Stimulated activated CD8-positive, alpha-beta memory T cell treated with anti-CD3 and anti-CD28 coated beads, Interleukin-12 subunit alpha, Interleukin-12 subunit beta, amount 100 ng/mL, for 1 hour (primary cell): ENCODE measurements around the gene MPPED1.

ENCODE experiments used
- DNase-seq: peaks from one replicate; pipeline ENCODE4 v3.0.0-alpha.2; 2020; ENCODE audit warnings: low read depth

MPPED1 gene

DNA sequence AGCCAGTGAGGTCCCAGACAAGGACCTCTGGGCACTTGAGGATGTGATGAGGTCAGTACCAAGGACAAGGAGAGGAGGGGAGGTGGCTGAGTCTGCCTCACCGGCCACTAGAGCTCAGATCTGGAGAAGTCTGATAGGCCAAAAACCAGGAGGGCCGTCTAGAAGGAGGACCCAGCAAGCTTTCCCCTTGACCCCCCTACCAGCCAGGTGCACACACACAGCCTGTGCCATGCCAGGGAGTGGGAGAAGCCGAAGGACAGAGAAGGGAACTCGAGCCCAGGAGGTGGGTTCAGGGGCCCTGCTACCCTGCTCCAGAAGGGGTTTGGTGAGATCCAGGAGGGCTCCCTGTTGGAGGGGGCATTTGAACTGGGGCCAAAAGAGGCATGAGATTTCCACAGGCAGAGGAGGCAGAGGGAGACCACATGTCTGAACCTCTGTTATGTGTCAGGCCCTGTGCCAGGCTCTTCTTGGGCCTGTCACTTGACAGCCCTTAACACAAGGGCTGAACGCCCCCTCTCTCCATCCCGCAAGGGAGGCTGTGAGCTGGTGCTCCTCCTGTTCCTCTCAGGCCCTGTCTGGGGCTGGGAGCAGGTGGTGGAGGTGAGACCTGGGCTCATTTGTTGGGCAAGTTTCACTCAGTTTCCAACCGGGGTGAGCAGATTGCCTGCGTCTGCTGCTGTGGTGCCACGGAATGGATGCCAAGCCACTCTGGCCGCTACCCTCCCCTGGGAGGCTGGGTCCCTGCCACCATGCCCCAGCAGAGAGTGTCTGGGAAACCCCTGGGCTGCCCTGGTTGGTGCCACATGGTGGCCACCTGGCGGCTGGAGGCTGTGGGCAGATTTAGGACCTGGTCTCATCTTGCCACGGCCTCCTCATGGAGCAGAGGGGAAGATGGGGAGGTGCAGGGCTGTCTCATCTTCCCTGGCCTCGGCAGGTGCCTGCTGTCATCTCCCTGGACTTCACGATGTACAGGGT is 65.2 kb downstream of the MPPED1 start:
- no peak for DNase-seq

DNA sequence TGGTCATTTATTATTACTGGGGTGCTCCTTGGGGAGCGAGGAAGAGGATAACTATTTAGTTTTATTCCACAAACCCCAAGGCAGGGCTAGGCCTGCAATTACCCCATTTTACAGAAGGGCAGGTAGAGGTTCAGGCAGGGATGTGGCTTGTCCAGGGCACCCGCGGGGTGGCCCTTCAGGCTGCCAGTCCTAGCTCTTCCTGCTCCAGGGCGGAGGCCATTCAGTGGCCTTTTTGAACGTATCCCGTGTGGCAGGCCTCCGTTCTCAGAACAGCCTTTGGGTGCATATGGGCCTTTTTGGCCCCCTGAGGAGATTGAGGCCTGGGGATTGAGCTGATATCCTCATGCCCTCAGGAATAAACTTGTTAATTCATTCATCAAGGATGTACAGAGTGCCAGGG is 66.2 kb downstream of the MPPED1 start:
- no peak for DNase-seq

DNA sequence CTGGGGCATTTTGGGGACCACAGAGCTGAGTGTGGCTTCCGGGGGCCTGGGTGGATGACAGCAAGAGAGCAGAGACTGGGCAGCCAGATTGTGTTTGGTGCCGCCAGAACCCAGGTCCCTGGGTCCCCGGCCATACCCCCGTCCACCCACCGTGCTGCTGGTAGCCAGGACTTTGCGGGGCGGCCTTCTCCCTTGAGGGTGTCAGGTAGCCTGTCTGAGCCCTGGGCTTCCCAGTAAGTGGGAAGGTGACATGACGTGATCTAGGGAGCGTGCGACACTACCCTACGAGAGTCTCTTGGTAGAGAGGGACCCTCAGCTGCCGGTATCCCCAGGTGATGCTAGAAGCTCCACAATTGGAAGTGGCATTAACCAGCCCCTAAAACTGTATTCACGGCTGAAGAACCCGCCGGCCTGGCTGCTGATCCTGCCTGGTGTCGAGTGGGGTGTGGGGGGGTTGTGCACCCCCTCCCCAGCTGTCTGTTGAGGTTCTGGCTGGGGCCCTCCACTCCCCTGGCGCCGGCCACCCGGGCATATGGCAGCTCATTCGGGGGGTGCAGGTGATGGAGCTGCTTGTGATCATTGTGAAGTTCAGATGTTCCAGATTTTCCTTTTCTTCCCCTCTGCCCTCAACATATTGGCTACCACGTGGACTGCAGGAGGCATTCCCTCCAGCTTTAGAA is 66.9 kb downstream of the MPPED1 start:
- DNase-seq = no peak

DNA sequence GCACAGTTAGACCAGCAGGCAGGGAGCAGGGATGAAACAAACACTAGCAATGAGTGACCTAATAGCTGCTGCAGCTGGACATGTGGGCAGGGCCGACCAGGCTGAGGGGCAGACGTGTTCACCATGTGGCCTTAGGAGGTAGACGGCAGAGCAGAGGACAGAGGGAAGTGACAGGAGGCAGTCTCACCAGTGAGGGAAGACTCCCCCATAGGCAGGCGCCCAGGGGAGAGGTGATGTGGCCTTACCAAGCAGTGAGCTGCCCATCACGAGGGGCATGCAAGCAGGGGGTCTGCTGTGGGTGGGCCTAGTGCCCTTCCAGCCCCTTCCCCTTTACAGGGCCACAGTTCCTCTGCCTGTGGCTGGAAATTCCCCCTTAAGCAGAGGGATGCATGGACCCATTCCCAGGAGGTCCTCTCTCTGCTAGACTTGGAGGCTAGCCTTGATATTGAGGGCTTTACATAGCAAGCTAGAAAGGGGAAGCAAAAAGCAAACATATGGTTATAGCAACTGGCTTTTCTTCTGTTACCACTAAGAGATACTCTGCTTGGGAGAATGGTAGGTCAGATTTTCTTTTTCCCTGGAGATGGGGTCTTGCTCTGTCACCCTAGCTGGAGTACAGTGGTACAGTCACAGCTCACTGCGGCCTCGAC is 67.6 kb downstream of the MPPED1 start:
- DNase-seq = no peak

DNA sequence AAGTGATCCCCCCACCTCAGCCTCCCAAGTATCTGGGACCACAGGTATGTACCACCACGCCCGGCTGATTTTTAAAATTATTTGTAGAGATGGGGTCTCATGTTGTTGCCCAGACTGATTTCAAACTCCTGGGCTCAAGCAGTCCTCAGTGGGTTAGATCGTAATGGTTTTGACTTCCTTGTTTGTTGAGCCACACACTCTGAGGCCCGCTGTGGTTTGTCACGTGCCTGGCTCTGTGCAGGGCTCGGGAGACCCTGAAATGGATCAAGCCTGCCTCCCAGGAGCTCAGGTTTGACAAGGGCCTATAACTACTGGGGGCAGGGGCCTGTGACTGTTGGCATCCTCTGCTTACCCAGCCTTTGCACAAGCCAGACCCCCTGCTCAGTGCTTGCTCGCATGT is 68.1 kb downstream of the MPPED1 start:
- DNase-seq = no peak

DNA sequence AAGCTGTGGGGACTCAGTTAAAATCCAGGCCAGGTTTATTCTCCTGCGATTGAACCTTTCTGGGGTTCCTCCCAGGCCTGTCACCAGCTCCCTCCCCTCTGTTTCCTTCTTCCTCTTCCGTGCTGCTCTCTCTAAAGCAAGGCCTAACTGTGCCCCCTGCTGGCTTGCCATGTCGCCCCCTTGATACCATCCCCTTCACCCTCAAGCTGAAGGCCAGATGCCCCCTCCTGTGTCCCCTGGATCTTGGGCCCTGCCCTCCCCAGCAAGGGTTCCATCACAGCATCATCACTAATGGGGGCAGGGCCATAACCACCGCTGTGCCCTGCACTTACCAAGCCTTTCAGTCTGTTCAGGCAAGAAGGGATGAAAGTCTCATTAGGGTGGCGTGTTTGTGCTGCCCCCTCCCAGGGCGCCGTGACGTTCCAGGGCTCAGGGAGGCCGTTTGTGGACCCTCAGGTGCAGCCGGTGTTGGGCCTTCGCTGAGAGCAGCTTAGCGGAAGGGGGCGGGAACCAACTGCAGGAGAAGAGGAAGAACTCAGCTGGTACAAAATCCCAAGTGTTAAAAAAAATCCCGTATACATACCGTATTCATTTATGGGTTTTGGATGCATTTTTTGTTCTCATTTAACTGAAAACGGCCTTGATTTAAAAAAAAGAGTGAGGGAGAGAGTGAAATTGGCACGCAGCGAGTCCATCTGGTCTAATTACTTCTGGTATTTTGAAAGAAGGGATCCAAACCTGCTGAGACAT is 69.9 kb downstream of the MPPED1 start:
- no peak for DNase-seq

DNA sequence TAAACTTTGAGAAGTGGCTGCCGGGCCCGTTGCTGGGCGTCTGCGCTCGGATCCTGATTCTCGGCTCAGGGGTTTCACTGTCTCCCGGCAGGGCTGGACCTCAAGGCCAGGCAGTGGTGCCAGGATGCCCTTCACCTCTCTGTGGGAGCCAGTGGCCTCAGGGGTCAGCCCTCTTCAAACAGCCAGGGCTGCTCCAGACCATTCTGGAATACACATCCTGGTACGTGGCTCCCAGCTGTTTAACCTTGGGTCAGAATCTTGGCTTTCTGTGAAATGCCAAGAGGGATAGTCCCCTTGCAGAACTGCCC is 70.5 kb downstream of the MPPED1 start:
- no peak for DNase-seq

DNA sequence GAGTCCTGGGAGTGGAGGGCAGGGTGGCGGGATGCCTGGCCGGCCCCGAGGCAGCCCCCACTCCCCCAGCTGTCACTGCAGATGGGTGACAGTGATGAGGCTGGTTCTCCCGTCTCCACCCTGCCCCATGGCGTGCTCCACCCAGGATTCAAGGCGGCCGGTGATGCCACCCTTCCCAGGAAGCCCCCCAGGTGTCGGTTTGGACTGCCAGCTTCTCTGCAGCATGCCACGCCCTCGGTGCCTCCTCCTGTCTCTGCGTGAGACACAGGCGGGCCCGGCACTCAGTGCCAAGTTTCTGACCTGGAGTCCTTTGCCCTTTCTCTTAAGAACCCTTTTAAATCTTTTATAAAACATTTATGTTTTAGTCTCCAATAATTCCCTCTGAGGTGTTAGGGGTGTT is 71.5 kb downstream of the MPPED1 start:
- DNase-seq = no peak

DNA sequence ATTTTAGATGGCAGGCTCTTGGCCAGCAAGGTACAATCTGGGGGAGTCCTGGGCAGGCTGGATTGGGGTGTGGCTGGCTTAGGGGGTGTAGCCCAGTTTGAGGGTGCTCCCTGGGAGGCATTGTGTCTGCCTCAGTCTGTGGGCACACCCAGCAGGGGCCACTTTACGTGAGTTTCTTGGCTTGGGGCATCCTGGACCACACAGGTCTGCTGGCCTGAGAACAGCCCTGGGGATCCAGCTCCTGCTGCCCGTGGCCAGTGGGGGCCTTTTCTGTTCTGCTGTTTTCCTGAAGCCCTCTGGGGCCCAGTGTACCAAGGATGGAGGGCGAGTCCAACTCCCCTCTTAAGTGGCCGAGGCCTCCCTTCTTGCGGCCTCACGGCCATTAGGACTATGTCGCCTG is 71.9 kb downstream of the MPPED1 start:
- DNase-seq = no peak

DNA sequence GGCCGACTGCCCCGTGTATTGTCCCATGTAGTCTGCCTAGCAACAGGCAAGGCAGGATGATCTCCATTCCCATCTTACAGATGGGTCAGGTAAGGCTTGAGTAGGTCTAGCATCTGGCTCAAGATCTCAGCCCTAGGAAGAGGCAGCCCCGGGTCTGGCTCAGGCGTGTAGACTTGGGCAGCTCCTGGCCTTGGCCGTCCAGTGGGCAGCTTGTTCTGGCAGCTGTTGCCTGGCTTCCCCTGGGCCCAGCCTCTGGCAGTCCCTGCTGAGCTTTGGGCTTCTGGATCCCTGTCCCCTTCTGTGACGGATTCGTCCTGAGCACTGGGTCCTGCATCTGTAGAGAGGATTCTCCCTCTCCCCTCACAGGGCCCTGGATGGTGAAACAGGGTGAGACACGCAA is 72.4 kb downstream of the MPPED1 start:
- no peak for DNase-seq

DNA sequence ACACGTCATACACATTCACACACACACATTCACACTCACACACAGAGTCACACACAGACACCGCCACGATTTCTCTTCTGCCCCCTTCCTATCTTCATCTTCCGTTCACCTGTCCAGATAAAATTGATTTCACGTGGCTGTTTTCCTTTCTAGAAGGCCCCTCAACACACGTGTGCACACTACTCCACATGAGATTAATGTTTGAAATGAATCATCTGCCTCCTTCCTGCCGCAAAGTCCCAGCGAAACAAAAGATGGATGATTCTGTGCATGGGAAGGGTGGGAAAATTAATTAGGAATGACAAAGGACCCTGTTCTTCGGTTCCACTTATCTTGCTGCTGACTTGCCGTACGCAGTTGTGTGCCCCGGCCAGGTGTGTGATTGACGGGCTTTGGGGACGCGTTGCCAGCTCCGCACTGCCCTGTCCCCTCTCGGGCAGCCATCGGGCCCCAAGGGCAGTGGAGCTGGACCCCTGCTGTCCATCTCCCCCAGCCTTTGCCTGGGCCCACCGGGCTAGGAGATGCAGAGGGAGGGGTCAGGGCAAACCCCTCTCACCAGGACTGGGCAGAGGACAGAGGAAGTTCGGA is 73.8 kb downstream of the MPPED1 start:
- no peak for DNase-seq

DNA sequence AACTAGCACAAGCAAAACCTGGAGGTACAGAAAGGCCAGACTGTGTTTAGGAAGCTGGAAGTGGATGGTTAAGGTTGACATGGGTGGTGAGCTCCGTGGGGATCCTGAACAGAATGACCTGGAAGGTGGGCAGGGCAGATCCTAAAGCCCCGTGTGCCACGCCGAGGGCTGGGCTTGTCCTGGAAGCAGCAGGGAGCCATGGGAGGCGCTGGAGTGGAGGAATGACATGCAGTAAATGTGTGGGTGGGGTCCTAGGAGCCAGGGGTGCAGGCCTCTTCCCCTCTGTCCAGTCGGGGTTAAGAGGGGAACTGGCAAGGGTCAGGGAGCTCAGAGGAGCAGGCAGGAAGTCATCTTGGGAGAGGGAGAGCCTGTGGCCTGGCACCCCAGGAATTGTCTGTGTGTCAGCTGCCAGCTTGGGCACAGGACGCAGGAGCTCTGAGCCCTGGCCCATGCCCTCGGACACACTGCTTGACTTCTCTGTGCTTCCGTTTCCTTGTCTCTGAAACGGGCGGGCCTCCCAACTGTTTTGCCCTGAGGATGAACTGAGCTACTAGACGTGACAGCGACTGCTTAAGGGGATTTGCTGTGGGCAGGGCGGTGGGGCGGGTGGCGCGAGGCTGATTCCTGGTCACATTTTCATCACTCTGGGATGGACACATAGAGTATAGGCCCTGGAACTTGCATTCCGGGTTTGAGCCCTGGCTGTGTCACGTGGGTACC is 75.7 kb downstream of the MPPED1 start:
- no peak for DNase-seq

DNA sequence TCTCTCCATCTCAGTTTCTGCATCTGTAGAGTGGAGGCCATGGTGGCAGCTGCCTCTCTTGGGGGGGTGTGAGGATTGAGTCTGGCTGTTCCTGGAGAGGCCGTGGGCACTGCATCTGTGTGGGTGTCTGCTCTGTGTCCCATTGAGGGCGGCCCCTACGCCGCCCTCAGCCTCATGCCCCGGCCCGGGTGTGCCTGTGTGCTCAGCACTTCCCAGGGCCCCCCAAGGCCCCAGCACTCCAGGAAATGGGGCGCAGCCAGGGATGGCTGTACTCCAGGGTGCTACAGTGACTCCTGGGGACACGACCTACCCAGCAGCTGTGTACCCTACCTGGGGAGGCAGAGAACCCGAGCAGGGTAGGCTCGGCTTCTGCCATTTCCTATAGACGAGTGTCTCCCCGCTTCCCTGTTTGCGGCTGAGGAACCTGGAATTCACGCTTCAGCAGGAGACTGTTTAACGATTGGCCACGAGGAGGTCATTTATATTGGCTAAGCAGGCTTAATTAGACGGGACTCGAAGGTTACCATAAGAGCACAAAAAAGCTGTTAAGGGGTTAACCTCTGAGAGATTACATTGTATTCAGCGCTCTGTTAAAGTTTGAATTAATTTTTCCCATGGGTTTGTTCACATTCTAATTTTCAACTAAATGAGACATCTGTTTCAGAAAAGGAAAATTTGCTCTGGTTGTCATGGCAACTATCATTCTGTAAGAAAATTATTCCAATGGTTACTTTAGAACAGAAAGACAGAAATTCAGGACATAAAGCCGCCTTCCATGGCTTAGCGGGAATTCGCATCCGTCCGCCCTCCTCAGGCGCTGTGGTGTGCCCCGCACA is 76.4 kb downstream of the MPPED1 start:
- DNase-seq = no peak

DNA sequence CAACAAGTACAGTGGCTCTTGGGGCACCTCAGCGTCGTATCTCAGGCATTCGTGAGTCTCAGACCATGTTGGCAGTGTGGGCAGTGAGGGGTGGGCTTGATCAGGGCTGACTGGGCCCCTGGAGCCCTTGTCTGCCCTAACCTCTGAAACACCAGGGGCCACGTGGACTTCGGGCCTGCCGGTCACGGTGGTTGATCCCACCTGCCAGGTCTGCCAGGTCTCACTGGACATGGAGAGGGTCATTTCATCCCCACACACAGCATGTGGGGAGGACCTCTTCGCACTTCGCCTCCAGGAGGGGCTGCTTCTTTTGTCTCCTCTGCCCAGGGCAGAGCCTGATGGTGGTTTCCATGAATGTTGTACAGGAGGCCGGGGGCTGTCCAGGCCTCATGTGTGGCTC is 77.1 kb downstream of the MPPED1 start:
- no peak for DNase-seq

DNA sequence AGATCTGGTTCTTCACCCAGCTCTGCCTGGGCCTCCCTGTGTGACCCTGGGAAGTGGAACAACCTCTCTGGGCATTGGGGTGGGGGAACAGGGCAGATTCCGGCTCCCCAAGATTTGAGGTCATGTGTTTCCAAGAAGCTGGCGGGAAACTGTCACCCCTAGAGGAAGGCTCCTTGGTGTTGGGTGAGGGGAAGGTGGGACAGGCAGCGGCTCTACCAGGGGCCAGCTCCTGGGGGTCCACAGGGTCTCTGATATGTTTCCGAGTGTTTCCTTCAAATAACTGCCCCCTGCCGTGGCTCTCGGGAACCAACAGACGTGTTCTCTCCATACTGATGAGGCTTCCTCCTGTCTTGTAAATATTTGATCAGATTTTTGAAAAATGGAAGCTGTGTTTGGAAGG is 78.5 kb downstream of the MPPED1 start:
- no peak for DNase-seq

DNA sequence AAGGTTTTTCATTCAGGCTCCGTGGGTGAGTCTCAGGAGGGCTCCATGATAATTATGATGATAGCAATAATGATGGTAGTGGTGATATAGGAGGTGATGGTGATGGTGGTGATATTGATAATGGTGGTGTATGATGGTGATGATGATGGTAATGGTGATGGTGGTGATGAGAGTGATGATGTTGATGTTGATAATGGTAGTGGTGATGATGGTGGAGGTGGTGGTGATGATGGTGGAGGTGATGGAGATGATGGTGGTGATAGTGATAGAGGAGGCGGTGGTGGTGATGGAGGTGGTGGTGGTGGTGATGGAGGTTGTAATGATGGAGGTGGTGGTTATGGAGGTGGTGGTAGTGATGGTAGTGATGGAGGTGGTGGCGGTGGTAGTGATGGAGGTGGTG is 79.4 kb downstream of the MPPED1 start:
- DNase-seq = no peak

DNA sequence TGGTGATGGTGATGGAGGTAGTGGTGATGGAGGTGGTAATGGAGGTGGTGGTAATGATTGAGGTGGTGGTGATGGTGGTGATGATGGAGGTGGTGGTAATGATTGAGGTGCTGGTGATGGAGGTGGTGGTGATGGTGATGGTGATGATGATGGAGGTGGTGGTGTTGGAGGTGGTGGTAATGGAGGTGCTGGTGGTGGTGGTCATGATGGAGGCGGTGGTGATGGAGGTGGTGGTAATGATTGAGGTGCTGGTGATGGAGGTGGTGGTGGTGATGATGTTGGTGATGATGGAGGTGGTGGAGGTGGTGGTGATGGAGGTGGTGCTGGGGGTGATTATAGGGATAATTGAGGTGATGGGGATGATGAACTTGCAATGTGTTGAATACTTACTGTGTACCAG is 79.9 kb downstream of the MPPED1 start:
- DNase-seq = no peak

DNA sequence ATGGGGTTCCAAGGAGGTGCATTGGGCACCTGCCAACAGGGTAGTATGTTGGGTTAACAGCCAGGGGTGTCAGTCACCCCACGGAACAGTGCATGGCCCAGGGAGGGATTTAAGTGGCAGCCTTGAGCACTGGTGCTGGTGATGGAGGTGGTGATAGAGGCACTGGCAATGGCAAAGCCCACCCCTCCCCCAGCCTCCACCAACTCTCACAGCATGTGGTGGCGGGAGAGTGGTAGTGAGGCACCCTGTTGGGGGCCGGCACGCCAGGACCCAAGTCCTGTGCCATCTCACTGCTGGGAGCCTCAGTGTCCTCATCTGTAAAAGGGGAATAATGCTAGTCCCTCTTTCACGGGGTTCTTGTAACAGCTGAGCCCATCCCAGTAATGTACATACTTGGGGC is 81.5 kb downstream of the MPPED1 start:
- no peak for DNase-seq

DNA sequence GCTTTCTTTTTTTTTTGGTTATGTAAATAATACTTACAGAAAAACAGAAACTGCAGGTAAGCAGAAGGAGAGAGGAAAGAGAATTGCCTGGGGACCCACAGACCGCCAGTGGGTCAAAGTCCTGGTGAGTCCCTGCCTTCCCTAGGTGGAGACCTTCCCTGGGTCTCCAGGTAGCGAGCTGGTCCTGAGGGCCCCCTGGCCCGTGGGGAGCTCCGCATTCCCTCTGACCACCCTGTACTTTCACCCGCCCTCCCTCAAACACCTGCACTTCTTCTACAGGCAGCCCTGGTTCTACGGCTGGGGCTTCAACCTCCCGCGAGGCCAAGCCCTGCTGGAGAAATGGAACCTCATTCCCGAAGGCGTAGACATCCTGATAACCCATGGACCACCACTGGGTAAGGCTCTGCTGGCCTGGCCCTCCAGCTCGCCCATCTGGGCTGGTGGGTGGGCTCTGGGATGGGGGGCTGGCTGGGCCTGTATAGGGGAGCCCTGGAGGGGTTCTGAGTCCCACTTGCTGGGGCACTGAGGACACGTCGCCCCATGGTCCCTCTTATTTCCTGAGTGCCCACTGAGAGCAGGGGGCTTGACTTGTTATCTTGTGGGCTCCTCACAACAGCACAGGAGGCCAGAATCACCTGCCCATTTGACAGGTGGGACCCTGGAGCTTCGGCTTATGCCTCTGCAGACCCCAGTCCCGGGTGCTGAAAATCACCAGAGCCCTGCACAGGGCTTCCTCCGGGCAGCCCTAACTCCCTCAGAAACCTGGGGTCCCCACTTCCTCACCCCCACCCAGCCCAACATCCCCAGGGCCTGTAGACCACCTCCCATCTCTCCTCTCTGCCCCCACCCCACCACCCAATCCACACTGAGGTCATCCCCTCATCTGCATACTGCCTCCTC is 86.4 kb downstream of the MPPED1 start:
- no peak for DNase-seq
